Hepatocyte (in vitro differentiated cells): ENCODE results near the gene SIL1. TPM values are rescaled to one million over a fixed set of nuclear protein-coding genes. Genes with fewer than 3 reads are reported as not detected.

Source experiments
- DNase-seq: peaks from one replicate; pipeline ENCODE4 v3.0.0-alpha.2; 2016; ENCODE audit warnings: low spot score
- H2AFZ ChIP-seq: fragments of 200-600 bp; sonication (generic); 2 replicates; pipeline ENCODE4 v1.6.0; 2016; ENCODE audit warnings: antibody characterized with exemption, mild to moderate bottlenecking
- H3K27ac ChIP-seq: fragments of 200-600 bp; sonication (generic); 2 replicates; pipeline ENCODE4 v1.5.1; 2016; ENCODE audit warnings: mild to moderate bottlenecking
- H3K27me3 ChIP-seq: fragments of 200-600 bp; sonication (generic); 2 replicates; pipeline ENCODE4 v1.6.1; 2016
- H3K36me3 ChIP-seq: fragments of 200-600 bp; sonication (generic); replicated peaks from 2 replicates; pipeline ENCODE4 v1.5.1; 2016; ENCODE audit warnings: low read depth; ENCODE audit not compliant: insufficient read depth
- H3K4me1 ChIP-seq: fragments of 200-600 bp; sonication (generic); 2 replicates; pipeline ENCODE4 v1.5.1; 2016; ENCODE audit warnings: mild to moderate bottlenecking, moderate library complexity; ENCODE audit not compliant: insufficient read depth
- H3K4me2 ChIP-seq: fragments of 200-600 bp; sonication (generic); 2 replicates; pipeline ENCODE4 v1.6.0; 2016
- H3K4me3 ChIP-seq: fragments of 200-600 bp; sonication (generic); 2 replicates; pipeline ENCODE4 v1.5.1; 2016; ENCODE audit warnings: mild to moderate bottlenecking
- H3K79me2 ChIP-seq: fragments of 200-600 bp; sonication (generic); 2 replicates; pipeline ENCODE4 v1.6.0; 2017; ENCODE audit warnings: mild to moderate bottlenecking
- H3K9me2 ChIP-seq: fragments of 200-600 bp; sonication (generic); replicated peaks from 2 replicates; pipeline ENCODE4 v1.6.0; 2017; ENCODE audit warnings: mild to moderate bottlenecking; ENCODE audit not compliant: insufficient read depth
- H3K9me3 ChIP-seq: fragments of 200-600 bp; sonication (generic); 2 replicates; pipeline ENCODE4 v1.5.1; 2016; ENCODE audit warnings: low read depth, mild to moderate bottlenecking
- H4K20me1 ChIP-seq: fragments of 200-600 bp; sonication (generic); 2 replicates; pipeline ENCODE4 v1.6.0; 2016; ENCODE audit warnings: mild to moderate bottlenecking; ENCODE audit not compliant: insufficient read depth, poor library complexity, severe bottlenecking
- EZH2 ChIP-seq: fragments of 200-600 bp; sonication (generic); IDR thresholded peaks from 2 replicates; pipeline ENCODE4 v1.6.1; 2016; ENCODE audit warnings: antibody characterized with exemption, mild to moderate bottlenecking, borderline replicate concordance
- EZH2phosphoT487 ChIP-seq: fragments of 200-600 bp; sonication (generic); IDR thresholded peaks from one replicate; pipeline ENCODE4 v1.6.1; 2018; ENCODE audit warnings: antibody characterized with exemption, mild to moderate bottlenecking, low read depth, moderate library complexity; ENCODE audit not compliant: unreplicated experiment, severe bottlenecking
- WGBS: methylation state at CpG from one replicate; pipeline ENCODE4 v1.1.6; 2016; ENCODE audit warnings: low lambda C conversion rate; ENCODE audit errors: missing lambda C conversion rate; 5-methylcytosine and 5-hydroxymethylcytosine counted together
- polyA plus RNA-seq: library from polyadenylated mRNA; unstranded; fragments of >200 nt; fragmentation: Nextera tagmentation; extraction: Ambion mirVana; gene quantifications from 2 replicates; pipeline ENCODE4 v1.2.1, GENCODE V29; 2016
- total RNA-seq: library from RNA; depleted of rRNA; stranded (reverse); fragments of >200 nt; gene quantifications from 2 replicates; pipeline ENCODE4 v1.2.3, GENCODE V29; 2014
- TF ChIP-seq, protein P1 (sequence below): fragments of 200-600 bp; sonication (generic); IDR thresholded peaks from 2 replicates; pipeline ENCODE4 v1.5.1; 2016; ENCODE audit warnings: antibody characterized with exemption, mild to moderate bottlenecking; ENCODE audit not compliant: poor library complexity

SIL1 gene
- total and polyA plus RNA-seq, 2 experiments from 2014 or later = 82.0 to 176 TPM

DNA sequence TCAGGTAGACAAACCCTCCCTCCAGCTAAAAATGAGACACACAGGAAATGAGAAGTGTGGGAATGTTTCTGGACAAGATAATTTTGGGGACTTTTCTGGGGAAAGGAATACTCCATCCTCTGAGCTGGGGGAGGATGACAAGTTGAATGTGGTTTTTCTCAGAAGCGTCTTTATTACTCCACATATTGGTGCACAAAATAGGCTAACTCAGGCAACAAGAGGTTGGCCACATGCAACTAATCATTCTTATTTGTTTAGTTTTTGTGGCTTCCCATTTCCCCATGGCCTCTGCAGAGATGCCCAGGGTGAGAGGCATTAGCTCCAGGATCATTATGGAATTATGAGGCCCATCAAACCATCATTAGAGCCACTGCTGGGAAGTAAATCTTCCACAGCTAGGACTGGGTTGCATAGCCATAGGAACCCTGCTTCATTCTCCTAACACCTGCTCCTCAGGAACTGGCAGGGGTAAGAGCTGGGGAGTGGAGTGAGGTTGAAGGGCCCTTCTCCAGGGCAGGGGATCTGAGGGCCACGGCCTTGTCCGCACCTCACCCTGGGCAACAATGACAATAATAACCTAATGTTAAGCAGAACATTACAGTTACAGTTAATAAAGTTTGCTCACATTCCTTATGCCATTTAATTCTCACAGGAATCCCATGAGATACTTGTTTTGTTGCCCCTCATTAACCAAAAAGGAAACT is 9.3 kb upstream of the SIL1 start:
- WGBS = 92% methylated on average over 3 of the region's 3 CpGs
- H4K20me1 ChIP-seq = no peaks in the 10 kb centered on the region
- H3K27ac ChIP-seq = no peak overlapping the region
- H3K4me1 ChIP-seq = peaks cover 3% of the 10 kb centered on the region
- H2AFZ ChIP-seq = no peak overlapping the region
- no peak overlapping the region for H3K4me3 ChIP-seq
- no peak for DNase-seq
- no peaks in the 10 kb centered on the region for H3K9me2 ChIP-seq
- H3K4me2 ChIP-seq = no peak overlapping the region
- no peaks in the 10 kb centered on the region for H3K9me3 ChIP-seq
- no peaks in the 10 kb centered on the region for H3K36me3 ChIP-seq
- TF ChIP-seq EZH2phosphoT487 (no peak), EZH2 (no peak)
- TF ChIP-seq, protein P1, sequence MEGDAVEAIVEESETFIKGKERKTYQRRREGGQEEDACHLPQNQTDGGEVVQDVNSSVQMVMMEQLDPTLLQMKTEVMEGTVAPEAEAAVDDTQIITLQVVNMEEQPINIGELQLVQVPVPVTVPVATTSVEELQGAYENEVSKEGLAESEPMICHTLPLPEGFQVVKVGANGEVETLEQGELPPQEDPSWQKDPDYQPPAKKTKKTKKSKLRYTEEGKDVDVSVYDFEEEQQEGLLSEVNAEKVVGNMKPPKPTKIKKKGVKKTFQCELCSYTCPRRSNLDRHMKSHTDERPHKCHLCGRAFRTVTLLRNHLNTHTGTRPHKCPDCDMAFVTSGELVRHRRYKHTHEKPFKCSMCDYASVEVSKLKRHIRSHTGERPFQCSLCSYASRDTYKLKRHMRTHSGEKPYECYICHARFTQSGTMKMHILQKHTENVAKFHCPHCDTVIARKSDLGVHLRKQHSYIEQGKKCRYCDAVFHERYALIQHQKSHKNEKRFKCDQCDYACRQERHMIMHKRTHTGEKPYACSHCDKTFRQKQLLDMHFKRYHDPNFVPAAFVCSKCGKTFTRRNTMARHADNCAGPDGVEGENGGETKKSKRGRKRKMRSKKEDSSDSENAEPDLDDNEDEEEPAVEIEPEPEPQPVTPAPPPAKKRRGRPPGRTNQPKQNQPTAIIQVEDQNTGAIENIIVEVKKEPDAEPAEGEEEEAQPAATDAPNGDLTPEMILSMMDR = no peak
- H3K79me2 ChIP-seq = no peaks in the 10 kb centered on the region
- no peaks in the 10 kb centered on the region for H3K27me3 ChIP-seq

DNA sequence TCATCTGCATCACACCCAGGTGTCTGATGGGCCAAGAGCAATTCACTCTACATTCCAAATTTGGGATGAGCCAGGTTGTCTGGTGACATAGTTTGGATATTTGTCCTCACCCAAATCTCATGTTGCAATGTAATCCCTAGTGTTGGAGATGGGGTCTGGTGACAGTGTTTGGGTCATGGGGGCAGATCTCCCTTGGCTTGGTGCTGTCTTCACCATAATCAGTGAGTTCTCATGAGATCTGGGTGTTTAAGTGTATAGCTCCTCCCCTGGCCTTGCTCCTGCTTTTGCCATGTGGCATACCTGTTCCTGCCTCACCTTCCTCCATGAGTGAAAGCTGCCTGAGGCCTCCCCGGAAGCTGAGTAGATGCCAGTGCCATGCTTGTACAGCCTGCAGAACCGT is 7.4 kb upstream of the SIL1 start:
- no peak overlapping the region for H3K4me3 ChIP-seq
- no peak overlapping the region for H3K27ac ChIP-seq
- TF ChIP-seq EZH2 = no peak
- TF ChIP-seq, protein P1 = no peak
- TF ChIP-seq EZH2phosphoT487 = no peak
- no peaks in the 10 kb centered on the region for H3K27me3 ChIP-seq
- no peak for DNase-seq
- no peaks in the 10 kb centered on the region for H3K36me3 ChIP-seq
- H2AFZ ChIP-seq = no peak overlapping the region
- H3K9me3 ChIP-seq = no peaks in the 10 kb centered on the region
- H3K4me1 ChIP-seq = peaks cover 3% of the 10 kb centered on the region
- 91% methylated on average over 2 of the region's 2 CpGs for WGBS
- no peaks in the 10 kb centered on the region for H3K79me2 ChIP-seq
- H3K9me2 ChIP-seq = no peaks in the 10 kb centered on the region
- H3K4me2 ChIP-seq = no peak overlapping the region
- H4K20me1 ChIP-seq = no peaks in the 10 kb centered on the region

DNA sequence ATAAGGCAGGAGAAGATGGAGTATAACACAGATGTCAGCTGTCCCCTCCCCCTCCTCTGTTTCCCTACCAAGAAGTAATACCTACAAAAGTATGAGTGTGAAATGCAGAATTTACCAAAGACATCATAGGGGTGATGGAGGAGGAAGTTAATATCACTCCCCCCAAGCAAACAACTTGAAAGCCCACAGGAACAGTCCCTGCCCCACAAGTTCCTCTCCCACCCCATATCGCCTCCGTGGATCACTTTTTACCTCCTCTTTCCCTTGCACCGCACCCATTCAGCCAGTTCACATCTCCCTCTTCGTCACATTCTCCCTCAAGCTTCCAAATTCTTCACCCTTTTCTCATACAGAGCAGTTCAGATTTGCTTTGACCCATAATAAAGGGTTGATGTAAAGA is 7.0 kb upstream of the SIL1 start:
- Histone ChIP-seq H3K9me3 (no peaks in the 10 kb centered on the region), H3K79me2 (no peaks in the 10 kb centered on the region), H3K36me3 (no peaks in the 10 kb centered on the region), H3K9me2 (no peaks in the 10 kb centered on the region), H3K4me2 (no peak overlapping the region), H3K27ac (no peak overlapping the region), H3K4me3 (no peak overlapping the region), H2AFZ (no peak overlapping the region), H4K20me1 (no peaks in the 10 kb centered on the region), H3K27me3 (no peaks in the 10 kb centered on the region), H3K4me1 (peaks cover 3% of the 10 kb centered on the region)
- TF ChIP-seq EZH2 = no peak
- TF ChIP-seq EZH2phosphoT487 = no peak
- DNase-seq = no peak
- WGBS = 100% methylated on average over 4 of the region's 4 CpGs

DNA sequence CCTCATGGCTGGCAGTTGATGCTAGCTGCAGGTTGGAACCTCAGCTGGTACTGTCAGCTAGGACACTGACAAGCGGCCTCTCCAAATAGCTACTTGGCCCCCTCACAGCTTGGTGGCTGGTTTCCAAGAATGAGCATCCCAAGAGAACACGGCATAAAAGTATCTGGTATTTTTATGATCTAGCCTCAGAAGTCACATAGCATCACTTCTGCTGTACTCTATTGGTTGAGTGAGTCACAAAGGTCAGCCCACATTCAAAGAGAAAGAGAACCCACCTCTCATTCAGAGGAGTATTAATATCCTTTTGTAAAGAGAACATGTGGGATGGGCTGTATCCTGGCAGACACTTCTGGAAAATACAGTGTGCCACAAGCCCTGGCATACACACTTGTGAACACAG is 6.0 kb upstream of the SIL1 start:
- WGBS = 51% methylated on average over 2 of the region's 2 CpGs
- TF ChIP-seq, protein P1 = no peak
- no peak for TF ChIP-seq EZH2phosphoT487
- no peak for TF ChIP-seq EZH2

More for the DNA sequence above, 6.0 kb upstream of the SIL1 start:
- Histone ChIP-seq H4K20me1 (no peaks in the 10 kb centered on the region), H3K4me3 (no peak overlapping the region), H3K9me2 (no peaks in the 10 kb centered on the region), H2AFZ (no peak overlapping the region), H3K4me2 (no peak overlapping the region), H3K36me3 (no peaks in the 10 kb centered on the region), H3K27ac (no peak overlapping the region), H3K9me3 (no peaks in the 10 kb centered on the region), H3K27me3 (no peaks in the 10 kb centered on the region), H3K79me2 (no peaks in the 10 kb centered on the region), H3K4me1 (peaks cover 3% of the 10 kb centered on the region)
- no peak for DNase-seq
